ENCODE results near the gene MANF. TPM values are rescaled to one million over a fixed set of nuclear protein-coding genes. Genes with fewer than 3 reads are reported as not detected.

Gene MANF
- total and polyA plus RNA-seq, 2 donors (not counting 1 experiment from before 2014, with no cell fraction given): 55.3 to 132 TPM

DNA sequence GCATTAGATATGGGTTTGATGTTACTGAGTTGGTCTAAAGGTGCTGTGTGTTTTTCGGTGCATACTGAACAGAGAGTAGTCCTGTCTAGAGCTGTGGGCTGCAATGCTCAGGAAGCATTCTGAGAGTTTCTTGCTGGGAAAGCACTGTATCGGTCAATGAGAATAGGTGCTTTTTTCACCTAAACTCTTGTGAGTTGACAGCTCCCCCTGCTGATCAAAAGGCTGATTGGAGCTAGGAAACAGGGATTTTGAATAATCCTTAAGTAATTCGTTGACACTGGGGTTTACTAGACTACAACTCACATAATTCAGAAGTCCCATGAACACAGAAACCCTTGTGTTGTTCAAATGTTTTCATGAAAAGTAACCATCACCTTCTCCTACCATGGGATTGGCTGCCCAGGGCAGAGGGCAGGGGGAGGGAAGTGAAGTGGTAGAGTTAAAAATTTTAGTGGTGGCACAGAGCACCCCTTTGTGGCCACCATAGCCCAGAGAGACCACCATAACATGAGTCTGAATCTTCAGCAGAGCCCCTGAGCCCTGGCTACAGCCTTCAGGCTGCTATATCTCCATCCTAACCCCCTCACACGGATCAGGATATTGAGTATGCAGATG is 13.0 kb upstream of the MANF start:
- TF ChIP-seq, protein P1, sequence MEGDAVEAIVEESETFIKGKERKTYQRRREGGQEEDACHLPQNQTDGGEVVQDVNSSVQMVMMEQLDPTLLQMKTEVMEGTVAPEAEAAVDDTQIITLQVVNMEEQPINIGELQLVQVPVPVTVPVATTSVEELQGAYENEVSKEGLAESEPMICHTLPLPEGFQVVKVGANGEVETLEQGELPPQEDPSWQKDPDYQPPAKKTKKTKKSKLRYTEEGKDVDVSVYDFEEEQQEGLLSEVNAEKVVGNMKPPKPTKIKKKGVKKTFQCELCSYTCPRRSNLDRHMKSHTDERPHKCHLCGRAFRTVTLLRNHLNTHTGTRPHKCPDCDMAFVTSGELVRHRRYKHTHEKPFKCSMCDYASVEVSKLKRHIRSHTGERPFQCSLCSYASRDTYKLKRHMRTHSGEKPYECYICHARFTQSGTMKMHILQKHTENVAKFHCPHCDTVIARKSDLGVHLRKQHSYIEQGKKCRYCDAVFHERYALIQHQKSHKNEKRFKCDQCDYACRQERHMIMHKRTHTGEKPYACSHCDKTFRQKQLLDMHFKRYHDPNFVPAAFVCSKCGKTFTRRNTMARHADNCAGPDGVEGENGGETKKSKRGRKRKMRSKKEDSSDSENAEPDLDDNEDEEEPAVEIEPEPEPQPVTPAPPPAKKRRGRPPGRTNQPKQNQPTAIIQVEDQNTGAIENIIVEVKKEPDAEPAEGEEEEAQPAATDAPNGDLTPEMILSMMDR (conservative IDR thresholded peaks at IDR 0.05 in 1 of 2, IDR thresholded peaks at IDR 0.05 in 1 of 2; ENCODE audit: low read depth in 1 of 2, low read length in 2 of 2): peak; percentile 83 to 84
- TF ChIP-seq EZH2 (IDR thresholded peaks at IDR 0.05; ENCODE audit: low read length, missing control alignments): no peak
- no peak overlapping the region for H2AFZ ChIP-seq (ENCODE audit: low read length)
- no peak overlapping the region for H3K27ac ChIP-seq (ENCODE audit: insufficient read depth, low read length)
- no peaks in the 10 kb centered on the region for H3K79me2 ChIP-seq (ENCODE audit: control insufficient read depth, insufficient read depth, low read length)
- H4K20me1 ChIP-seq (ENCODE audit: control insufficient read depth, extremely low read depth, insufficient read depth, low read length): no peaks in the 10 kb centered on the region
- no peaks in the 10 kb centered on the region for H3K9me3 ChIP-seq (ENCODE audit: control insufficient read depth, insufficient read depth, low read depth, low read length)
- no peak overlapping the region for H3K9ac ChIP-seq (ENCODE audit: insufficient read depth, low read length)
- H3K4me3 ChIP-seq (replicated peaks in 1 of 4; ENCODE audit: control extremely low read depth in 1 of 4, insufficient read depth in 1 of 4, low read depth in 3 of 4, low read length in 4 of 4): no peak overlapping the region
- H3K27me3 ChIP-seq (ENCODE audit: control insufficient read depth, insufficient read depth, low read length): peaks cover 4% of the 10 kb centered on the region
- peak; percentile 62 to 87 for DNase-seq (ENCODE audit: low read depth in 2 of 2)
- H3K36me3 ChIP-seq (ENCODE audit: control insufficient read depth, insufficient read depth, low read length): no peaks in the 10 kb centered on the region
- no peaks in the 10 kb centered on the region for H3K4me1 ChIP-seq (ENCODE audit: control insufficient read depth, extremely low read depth, insufficient read depth, low read length)
- H3K4me2 ChIP-seq (ENCODE audit: extremely low read depth, insufficient read depth, low read length): no peak overlapping the region

DNA sequence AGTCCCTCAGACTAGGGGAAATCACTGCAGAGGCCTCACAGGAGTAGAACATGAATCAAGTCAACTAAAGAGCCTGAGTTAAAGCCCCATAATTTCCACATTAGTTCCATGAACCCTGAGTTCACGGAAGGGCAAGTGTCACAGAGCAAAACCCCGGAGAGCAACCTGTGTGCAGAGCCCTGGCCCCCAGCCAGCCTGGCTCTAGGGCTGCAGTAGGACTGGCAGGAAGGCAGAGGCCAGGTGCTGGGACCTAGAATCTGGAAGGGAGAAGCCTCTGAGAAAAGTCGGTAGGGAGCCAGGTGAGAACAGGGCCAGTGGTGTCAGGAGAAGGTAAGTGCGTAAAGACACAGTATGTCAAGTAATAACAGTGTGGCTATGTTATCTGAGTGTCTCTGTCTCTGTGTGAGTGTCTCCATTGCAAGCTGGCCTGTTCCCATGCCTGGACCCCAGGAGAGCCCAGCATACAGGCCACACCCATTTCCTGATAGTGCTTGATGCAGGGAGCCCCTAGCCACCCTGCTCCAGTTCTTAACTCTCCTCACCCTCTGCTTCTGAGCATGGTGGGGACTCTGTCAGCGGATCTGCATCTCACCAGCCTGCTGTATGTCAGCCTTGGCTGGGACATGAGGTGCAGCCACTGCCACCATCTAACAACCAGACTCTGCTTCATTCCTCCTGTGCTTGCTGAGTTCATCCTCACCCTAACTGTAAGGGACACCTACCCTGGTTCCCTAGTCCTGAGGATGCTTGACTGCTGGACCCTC is 11.3 kb upstream of the MANF start:
- peaks cover 4% of the 10 kb centered on the region for H3K27me3 ChIP-seq (ENCODE audit: control insufficient read depth, insufficient read depth, low read length)
- no peaks in the 10 kb centered on the region for H3K36me3 ChIP-seq (ENCODE audit: control insufficient read depth, insufficient read depth, low read length)
- H3K9ac ChIP-seq (ENCODE audit: insufficient read depth, low read length): no peak overlapping the region
- no peak overlapping the region for H2AFZ ChIP-seq (ENCODE audit: low read length)
- no peaks in the 10 kb centered on the region for H3K4me1 ChIP-seq (ENCODE audit: control insufficient read depth, extremely low read depth, insufficient read depth, low read length)
- no peak overlapping the region for H3K27ac ChIP-seq (ENCODE audit: insufficient read depth, low read length)
- no peak overlapping the region for H3K4me2 ChIP-seq (ENCODE audit: extremely low read depth, insufficient read depth, low read length)
- TF ChIP-seq EZH2 (IDR thresholded peaks at IDR 0.05; ENCODE audit: low read length, missing control alignments): no peak
- TF ChIP-seq, protein P1 (conservative IDR thresholded peaks at IDR 0.05 in 1 of 2, IDR thresholded peaks at IDR 0.05 in 1 of 2; ENCODE audit: low read depth in 1 of 2, low read length in 2 of 2): no peak
- H3K9me3 ChIP-seq (ENCODE audit: control insufficient read depth, insufficient read depth, low read depth, low read length): no peaks in the 10 kb centered on the region
- H3K4me3 ChIP-seq (replicated peaks in 1 of 4; ENCODE audit: control extremely low read depth in 1 of 4, insufficient read depth in 1 of 4, low read depth in 3 of 4, low read length in 4 of 4): no peak overlapping the region
- no peaks in the 10 kb centered on the region for H4K20me1 ChIP-seq (ENCODE audit: control insufficient read depth, extremely low read depth, insufficient read depth, low read length)
- H3K79me2 ChIP-seq (ENCODE audit: control insufficient read depth, insufficient read depth, low read length): no peaks in the 10 kb centered on the region
- no peak for DNase-seq (ENCODE audit: low read depth in 2 of 2)

DNA sequence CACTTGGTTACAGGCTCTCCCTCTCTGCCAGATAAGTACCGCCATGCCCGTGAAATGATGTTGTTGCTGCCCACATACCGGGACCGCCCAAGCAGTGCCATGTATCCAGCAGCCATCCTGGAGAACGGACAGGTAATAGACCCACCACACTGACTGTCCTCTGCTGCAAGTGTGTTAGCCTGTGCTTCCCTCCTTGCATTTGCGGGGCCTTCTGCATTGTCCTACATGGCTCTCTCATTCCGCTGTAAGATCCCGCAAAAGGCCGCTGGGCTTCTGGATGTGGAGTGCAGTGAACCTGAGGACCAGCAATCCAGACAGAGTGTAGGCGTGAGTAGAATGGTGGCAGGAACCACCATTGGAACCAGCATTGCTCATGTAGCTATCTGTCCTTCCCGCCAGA is 10.6 kb upstream of the MANF start:
- TF ChIP-seq EZH2 (IDR thresholded peaks at IDR 0.05; ENCODE audit: low read length, missing control alignments): no peak
- TF ChIP-seq, protein P1 (conservative IDR thresholded peaks at IDR 0.05 in 1 of 2, IDR thresholded peaks at IDR 0.05 in 1 of 2; ENCODE audit: low read depth in 1 of 2, low read length in 2 of 2): no peak
- Histone ChIP-seq H3K4me1 (ENCODE audit: control insufficient read depth, extremely low read depth, insufficient read depth, low read length) (no peaks in the 10 kb centered on the region), H4K20me1 (ENCODE audit: control insufficient read depth, extremely low read depth, insufficient read depth, low read length) (no peaks in the 10 kb centered on the region), H3K36me3 (ENCODE audit: control insufficient read depth, insufficient read depth, low read length) (no peaks in the 10 kb centered on the region), H3K9ac (ENCODE audit: insufficient read depth, low read length) (no peak overlapping the region), H3K27ac (ENCODE audit: insufficient read depth, low read length) (no peak overlapping the region), H3K4me2 (ENCODE audit: extremely low read depth, insufficient read depth, low read length) (no peak overlapping the region), H3K9me3 (ENCODE audit: control insufficient read depth, insufficient read depth, low read depth, low read length) (no peaks in the 10 kb centered on the region), H2AFZ (ENCODE audit: low read length) (no peak overlapping the region), H3K79me2 (ENCODE audit: control insufficient read depth, insufficient read depth, low read length) (no peaks in the 10 kb centered on the region), H3K27me3 (ENCODE audit: control insufficient read depth, insufficient read depth, low read length) (peaks cover 4% of the 10 kb centered on the region), H3K4me3 (replicated peaks in 1 of 4; ENCODE audit: control extremely low read depth in 1 of 4, insufficient read depth in 1 of 4, low read depth in 3 of 4, low read length in 4 of 4) (no peak overlapping the region)
- no peak for DNase-seq (ENCODE audit: low read depth in 2 of 2)

Measured in fibroblast of lung (primary cell).